HG02852 (cell line): ENCODE data around the gene RGS19.
"Not testable (repeated sequence)": the region's sequence is repeated elsewhere in the genome, so short reads cannot be mapped to it uniquely, and the experiment has no call there.

Experiments used
- ATAC-seq: cut with Tn5 transposase; IDR thresholded peaks from one replicate; pipeline ENCODE4 v1.9.1; 2021; ENCODE audit warnings: mild to moderate bottlenecking, moderate library complexity; ENCODE audit not compliant: unreplicated experiment

The RGS19 gene

DNA sequence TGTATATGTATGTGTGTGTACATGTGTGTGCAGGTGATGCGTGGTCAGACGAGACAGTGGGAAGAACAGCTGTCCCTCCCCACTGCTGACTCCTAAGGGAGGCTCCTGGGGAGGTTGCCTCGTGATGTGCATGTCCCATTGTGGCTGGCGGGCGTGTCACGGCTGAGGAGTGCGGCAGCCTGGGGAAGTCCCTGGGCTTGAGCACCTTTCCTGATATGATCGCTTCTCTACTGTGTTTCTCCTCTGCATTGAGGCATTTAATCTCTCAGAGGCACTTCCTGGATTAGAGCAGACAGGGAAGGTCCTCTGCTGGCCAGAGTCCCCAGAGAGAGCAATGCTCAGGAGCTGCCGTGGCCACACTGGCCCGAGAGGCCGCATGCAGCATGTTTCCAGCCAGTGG lies 16.6 kb upstream of the RGS19 start:
- no peak for ATAC-seq

DNA sequence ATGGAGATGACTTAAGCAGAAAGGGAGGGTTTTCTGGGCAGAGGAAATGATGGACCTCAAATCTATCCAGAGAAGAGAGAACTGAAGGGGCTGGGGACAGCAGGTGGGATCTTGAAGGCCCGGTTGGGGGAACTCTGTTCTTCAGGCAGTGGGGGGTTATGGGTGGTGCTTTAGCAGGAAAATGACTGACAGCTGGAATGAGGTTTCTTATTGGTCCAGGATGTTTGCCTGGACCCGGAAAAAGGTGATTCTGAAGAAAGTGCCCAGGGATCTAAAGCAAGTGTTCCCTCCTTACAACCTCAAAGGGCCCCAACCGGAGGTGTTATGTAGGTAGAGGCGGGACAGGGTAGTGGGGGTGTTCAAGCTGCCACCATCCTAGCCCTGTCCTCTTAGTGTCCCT lies 16.1 kb upstream of the RGS19 start:
- ATAC-seq = no peak

DNA sequence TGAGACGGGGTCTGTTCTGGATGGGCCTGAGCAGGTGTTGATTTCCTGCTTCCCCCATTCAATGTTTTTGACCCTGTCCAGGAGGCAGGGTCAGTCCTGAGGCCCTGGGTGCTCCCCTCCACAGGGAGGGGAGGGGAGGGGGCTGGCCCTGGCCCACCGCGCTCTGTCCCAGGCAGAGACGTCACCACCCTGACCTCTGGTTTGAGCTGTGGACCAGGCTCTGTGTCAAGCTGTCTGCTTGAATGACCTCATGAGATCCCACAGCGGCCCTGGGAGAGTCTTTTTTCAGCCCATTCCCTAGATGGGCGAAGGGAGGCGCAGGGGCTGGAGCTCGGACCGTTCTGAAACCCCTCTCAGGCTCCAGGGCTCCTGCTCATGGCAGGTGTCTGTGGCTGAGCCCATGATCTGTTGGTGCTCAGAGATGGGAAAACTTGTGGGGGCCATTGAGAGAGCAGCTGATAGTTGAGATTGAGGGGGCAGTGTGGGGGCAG lies 13.7 kb upstream of the RGS19 start:
- ATAC-seq = no peak

DNA sequence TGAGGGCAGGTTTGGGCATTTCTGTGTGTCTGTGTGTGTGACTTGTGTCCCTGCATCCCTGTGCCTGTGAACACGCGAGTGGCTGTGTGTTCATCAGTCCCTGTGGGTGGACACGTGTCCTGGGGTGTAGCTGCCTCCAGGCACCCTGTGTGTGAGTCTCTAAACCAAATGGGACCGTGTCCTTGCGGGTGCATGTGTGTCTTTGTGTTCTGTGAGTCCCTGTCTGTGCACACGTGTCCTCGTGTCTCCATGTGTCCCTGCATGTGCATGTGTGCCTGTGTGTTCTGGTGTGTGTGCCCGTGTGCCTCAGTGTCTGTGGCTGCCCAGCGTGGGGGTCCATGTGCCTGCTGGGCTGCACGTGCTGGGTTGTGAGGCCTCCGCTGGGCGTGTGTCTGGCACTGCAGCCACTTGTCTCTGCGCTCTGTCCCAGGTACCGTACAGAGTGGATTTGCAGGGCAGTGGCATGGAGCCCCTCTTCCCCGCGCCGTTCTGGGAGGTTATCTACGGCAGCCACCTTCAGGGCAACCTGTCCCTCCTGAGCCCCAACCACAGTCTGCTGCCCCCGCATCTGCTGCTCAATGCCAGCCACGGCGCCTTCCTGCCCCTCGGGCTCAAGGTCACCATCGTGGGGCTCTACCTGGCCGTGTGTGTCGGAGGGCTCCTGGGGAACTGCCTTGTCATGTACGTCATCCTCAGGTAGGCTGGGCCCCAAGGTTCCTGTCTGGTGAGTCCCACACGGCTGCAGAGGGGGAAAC lies 13.1 kb upstream of the RGS19 start:
- no peak for ATAC-seq

DNA sequence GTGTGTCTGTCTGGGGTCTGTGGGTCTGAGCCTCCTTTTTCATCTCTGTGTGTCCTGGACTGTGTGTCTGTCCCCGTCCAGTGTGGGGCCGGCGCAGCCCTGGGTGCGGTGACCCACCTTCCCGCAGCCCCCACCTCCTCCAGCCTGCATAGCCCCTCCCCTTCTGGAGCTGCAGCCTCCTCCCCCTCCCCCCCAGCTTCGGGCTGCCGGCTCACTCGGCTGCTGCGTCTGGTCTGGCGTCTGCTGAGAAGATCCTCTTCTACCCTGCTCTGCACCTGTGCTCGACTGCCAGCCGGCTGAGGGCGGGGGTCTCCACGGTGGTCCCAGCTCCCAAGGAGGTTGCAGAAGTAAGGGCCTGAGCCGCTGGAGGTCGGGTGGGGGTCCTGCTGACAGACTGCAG lies 12.5 kb upstream of the RGS19 start:
- ATAC-seq = no peak

DNA sequence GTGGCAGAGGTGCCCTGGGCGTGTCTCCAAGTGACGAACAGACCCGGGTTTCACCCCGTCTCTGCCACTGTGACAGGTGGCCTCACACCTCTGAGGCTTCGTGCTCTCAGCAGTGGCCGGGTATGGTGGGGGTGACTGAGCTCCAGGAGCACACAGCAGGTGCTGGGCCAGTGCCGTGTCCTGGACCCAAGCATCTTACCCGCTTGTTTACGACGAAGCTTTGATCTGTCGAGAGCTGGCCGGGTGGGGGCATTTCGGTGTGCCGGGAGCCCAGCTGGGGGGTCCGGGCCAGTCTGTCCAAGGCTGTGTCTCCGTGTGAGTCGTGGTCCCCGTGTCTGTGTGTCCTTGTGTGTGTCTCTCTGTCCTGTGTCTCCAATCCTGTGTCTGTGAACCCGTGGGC lies 12.0 kb upstream of the RGS19 start:
- no peak for ATAC-seq

DNA sequence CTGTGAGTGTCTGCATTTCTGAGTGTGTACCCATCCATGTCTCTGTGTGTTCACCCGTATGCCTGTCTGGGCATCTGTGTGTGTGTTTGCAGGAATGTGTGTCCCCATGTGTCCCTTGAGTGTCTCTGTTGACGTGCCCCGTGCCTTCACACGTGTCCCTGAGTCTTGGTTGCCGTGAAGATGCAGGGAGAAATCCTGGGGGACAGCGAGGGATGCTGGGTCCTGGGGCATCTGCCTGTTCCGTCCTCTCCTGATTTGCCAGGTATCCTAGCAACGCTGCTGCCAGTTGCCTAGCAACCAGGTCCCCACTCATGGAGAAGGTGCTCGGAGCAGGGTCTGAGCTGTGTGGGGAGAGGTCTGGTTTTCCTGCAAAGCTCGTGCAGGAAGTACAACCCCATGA lies 10.8 kb upstream of the RGS19 start:
- no peak for ATAC-seq

DNA sequence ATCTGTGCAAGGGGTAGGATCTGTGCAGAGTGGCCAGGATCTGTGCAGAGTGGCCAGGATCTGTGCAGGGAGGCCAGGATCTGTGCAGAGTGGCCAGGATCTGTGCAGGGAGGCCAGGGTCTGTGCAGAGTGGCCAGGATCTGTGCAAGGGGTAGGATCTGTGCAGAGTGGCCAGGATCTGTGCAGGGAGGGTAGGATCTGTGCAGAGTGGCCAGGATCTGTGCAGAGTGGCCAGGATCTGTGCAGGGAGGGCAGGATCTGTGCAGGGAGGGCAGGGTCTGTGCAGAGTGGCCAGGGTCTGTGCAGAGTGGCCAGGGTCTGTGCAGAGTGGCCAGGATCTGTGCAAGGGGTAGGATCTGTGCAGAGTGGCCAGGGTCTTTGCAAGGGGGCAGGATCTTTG lies 9.3 kb upstream of the RGS19 start:
- not testable (repeated sequence) for ATAC-seq

DNA sequence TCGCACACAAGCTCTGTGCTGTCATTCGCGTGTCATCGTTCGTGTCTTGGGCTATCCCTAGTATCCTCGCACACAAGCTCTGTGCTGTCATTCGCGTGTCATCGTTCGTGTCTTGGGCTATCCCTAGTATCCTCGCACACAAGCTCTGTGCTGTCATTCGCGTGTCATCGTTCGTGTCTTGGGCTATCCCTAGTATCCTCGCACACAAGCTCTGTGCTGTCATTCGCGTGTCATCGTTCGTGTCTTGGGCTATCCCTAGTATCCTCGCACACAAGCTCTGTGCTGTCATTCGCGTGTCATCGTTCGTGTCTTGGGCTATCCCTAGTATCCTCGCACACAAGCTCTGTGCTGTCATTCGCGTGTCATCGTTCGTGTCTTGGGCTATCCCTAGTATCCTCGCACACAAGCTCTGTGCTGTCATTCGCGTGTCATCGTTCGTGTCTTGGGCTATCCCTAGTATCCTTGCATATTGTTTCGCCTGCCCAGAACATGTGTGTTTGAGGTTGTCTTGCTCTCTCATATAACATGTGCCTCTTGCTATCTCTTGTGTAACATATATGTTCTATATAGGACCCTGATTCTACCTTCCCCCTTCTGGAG lies 8.0 kb upstream of the RGS19 start:
- ATAC-seq = not testable (repeated sequence)

DNA sequence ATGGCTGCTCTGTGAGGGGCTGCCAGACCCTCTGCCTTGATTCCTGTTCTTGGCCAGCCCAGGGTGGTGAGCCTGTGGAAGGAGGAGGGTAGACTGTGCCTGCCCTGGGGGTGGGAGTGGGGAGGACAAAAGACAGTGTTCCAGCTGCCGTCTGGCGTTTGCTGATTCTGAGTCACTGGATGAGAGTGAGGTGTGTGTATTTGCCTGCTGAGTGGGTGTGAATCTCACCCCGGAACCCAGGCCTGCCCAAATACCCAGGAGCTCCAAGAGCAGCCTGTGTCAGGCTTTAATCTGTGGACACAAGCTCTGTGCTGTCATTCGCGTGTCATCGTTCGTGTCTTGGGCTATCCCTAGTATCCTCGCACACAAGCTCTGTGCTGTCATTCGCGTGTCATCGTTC lies 7.5 kb upstream of the RGS19 start:
- no peak for ATAC-seq

DNA sequence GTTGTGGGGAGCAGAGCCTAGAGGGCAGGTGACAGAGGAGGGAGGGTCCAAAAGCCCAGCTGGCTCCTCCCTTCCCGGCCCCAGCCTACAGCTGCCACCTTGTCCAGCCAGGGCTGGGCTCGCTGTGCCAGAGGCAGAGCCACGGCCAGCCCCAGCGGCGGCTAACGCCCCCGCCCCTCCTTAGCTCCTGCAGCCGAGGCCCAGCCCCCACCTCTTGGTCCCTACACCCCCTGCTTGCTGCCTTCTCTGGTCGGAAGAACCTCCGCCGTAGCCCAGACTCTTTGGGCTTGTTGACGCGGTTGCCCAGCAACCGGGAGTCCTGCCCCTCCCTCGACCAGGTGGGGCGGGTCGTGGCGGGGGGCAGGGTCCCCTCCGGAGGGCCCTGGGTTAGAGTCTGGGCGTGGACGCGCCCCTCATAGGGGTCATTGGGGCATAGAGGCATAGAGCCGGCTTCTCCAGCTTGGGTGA lies 5.4 kb upstream of the RGS19 start:
- no peak for ATAC-seq

DNA sequence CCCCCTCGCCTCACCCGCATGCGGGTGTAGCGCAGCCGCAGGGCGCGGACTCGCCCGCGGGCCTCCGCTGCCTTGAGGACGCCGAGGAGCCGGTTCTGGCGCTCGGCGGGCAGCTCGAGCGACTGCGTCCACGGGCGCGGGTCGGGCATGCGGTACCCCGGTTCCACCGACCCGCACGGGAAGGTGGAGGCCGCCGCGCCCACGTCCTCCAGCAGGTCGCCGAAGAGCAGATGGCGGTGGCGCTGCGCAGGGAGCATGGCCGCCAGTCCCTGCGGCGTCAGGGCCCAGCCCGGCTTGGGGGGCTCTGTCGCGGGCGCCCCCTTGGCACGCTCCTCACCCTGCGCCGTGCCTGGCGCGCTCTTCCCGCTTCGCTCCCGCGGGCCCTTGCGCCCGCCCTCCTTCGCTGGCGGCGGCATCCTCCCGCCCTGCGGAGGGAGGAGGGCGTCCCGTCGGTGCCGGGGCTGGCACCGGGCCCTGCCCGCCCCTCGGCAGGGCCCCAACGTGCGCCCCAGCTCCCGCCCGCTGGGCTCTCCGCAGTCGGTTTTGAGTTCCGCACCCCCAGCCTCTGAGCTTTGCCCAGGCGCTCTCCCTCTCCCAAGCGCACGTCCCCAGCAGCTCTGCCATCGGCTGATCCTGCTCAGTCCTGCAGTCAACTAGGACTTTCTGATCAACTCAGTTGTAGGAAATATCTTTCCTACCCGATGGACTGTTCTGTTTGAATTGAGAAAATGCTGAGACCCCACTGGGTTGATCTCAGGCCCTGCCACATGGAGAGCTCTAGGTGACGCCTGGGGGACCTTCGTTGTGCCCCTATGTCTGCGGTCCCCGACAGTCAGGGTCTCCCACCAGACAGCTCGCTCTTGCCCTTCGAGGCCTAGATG lies 4.7 kb upstream of the RGS19 start, which contains the start of gene LKAAEAR1:
TSS of gene LKAAEAR1 (minus strand) at position 595 of the 881 bp plus-strand sequence. CDS start at position 416, 179 bp downstream.
- no peak for ATAC-seq

DNA sequence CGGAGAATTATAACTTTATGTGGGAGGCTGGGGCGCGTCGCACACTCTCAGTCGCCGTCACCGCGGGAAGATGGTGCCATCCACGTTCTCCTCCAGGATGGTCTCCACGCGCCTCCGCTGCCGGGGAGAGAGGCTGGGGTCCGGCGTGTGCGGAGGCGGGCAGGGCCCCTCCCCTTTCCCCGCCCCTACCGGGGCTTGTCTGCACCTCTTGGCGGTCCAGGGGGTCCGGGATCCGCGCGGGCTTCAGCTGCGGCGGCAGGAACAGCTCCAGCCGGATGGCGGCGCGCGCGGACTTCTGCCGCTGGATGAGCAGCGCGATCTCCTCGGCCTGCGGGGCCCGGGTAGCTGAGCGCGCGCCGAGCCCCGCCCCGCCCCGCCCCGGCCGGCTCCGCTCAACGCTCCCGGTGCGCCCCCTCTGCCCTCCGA lies 4.1 kb upstream of the RGS19 start:
- no peak for ATAC-seq

DNA sequence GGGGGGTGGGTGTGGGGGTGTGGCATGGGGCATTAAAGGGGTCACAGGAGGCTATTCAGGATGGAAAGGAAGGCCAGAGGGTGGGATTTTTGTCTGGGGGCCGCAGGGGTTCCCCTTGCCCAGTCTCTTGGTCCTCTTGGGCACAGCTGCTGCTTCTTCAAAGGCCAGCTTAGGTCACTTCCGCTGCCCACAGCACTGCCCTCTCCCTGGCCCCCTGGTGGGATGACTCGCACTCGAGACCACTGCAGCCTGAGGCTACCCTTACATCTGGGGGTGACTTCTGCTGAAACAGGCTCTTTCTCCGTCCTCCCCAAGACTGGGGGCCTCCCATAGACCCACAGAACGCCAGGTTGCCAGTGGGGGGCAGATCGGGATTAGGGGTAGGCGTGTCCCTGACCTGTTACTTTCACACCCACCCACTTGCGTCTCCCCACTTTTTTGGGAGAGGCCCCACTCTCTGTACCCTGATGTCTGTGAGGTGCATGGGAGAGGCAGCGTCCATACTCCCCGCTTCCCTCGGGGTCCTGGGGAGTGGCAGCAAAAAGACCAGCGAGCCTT lies 3.6 kb upstream of the RGS19 start:
- no peak for ATAC-seq

DNA sequence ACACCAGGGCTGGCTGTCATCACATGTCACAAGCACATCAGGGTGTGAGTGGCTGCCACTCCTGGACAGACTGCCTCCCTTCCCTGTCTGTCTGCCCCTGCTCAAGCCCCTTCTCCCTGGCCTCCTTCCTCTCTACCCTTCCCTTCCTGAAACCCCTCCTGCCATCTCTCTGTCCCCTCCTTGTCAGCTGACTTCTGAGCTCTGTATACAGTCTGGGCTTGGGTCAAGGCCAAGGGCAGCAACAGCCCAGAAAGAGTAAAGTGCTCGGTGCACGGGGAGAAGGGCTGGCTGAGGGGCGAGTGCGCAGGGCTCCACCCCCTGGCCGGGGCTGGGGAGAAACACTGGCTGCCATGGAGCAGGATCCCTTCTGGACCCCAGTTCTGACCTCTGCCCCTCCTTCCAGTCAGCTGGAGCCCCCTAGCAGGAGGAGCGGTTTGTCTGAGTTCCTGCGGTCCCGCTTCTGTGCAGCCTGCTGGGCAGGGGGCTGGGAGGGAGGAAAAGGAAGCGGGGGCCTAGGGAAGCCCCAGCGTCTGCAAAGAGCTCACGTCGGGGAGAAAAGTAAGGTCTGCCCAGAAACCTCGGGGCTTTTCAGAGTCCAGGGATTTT lies 2.9 kb upstream of the RGS19 start:
- no peak for ATAC-seq

DNA sequence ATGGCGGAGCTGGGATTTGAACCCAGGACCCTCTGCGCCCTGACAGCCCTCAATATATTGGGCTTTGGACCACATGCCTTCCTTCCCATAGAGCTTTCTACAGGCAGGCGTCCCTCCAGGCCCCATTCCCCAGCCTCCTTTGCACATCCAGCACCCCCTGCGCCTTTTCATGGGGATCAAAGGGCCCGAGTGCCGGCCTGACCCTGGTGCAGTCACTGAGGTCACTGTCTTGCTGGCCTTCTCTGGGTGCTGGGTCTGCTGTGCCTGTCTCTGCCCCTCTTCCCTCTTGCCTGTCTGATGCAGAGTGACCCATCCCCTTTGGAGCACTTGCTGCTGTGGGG lies 2.3 kb upstream of the RGS19 start:
- no peak for ATAC-seq

DNA sequence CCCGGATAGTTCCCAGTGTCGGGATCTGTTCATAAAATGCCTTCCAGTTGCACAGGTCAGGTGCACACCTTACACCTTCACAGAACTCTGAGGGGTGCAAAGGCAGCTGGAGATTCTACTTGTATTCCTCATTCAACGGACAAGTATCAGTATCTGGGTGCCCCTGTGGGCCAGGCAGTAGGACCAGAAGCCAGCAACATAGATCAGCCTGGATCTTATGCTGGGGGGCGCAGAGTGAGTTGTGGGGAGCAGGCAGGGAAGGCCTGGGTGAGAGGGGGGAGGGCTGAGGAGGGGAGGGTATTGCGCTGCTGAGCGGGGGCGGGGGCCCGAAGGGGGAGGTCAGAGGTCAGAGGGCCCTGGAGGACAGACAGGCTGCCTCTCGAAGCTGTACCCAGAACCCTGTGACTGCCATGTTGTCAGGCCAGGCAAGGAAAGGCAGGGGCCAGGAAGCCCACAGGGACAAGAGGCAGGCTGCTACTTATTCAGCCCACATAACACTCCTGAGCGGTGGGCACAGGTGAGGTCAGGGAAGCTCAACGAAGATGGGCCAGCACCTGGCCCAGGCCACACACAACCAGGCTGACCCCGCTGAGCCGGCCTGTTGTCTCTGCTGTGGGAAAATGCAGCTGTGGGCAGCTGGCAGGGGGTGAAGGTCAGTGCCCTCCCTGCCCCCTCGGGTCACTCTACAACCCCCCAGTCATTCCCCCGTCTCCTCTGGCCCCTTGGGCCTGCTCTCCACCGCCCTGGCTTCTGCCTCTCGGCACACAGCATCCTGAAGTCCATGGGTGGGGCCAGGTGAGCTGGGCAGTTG lies 1.7 kb upstream of the RGS19 start:
- no peak for ATAC-seq

DNA sequence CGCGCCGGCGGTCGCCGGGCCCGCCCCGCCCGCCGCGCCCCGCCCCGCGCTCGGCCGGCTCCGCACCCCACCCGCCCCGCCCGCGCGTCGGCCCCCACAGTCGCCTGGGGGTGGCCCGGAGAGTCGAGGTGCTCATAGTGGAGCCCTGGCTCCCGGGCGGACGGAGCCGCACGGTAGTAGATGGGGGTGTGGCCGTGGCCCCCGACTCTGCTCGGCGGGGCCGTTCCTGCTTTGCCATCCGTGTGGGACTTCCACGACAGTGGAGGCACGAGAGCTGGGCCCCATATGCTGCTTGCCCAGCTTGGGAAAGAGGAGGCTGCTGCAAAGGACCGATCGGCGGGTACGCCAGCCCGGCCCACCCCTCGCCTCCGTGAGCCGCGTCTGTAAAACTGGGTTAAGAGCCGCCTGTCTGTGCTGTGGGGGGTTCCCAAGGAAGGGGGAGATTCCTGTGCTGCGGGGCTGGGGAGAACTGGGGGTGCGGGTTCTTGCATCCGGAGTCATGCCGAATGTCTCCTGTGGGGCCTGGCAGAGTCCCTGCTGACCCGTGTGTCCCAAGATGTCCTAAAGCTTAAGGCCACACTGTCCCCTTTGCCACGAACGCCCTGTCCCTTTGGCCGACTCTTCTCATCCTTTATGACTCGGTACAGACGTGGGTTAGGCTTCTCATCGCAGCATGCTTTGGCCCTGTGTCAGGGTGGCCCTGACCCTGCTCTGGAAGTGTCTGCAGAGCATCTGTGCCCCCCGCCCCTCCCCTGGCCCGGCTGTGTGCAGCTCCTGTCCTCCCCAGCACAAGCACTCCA lies 895 bp upstream of the RGS19 start, which contains the start of gene OPRL1:
TSS of gene OPRL1 (plus strand) at position 70 of the 800 bp plus-strand sequence. CDS start 12,639 bp downstream, outside the sequence.
- no peak for ATAC-seq

DNA sequence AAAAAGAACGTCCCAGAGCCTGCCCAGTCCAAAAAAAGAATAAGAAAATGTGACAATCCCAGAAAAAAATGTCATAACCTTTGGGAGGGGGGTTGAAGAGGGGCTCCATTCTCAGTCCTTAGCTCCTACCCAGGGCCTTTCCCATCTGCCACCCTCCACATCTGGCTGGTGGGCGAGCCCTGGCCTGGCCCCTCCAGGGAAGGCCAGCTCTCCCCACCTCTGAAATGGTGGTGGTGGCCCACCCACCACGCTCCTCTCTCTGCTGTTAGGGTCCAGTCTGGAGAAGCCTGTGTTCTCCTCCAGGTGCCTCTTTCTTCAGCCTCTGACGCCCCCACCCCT lies 415 bp downstream of the RGS19 start:
- ATAC-seq = no peak
